ENCODE results near the gene BCL11A. TPM values are rescaled to one million over a fixed set of nuclear protein-coding genes. Genes with fewer than 3 reads are reported as not detected.

Gene BCL11A
- polyA plus RNA-seq, 1 donor from 2014 or later = 44.0 TPM

DNA sequence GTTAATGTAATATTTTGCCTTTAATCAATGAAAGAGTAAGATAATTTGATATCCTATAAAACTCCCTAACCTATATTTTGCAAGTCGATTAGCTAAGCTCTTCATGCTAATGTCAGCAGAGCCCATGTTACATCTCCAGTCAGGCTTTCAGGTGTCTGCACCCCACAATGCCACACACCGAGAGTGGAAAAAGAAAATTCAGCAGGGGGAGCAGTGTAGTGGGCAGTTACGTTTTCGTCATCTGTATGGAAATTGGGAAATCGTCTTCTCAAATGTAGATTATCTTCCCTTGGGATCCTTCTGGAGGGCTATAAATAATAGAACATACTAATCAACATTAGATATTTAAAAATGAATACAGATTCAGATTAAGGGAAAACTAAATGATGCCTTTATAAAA, 66.3 kb downstream of the BCL11A start:
- Histone ChIP-seq H3K27me3 (ENCODE audit: insufficient read depth, low read depth, low read length) (no peaks in the 10 kb centered on the region), H2AFZ (ENCODE audit: low read depth, low read length) (no peak overlapping the region), H3K79me2 (replicated peaks; ENCODE audit: insufficient read depth, low read length) (peaks cover 64% of the 10 kb centered on the region), H3K9ac (ENCODE audit: low read length) (no peak overlapping the region), H3K9me2 (ENCODE audit: insufficient read depth, low read length) (no peaks in the 10 kb centered on the region), H4K20me1 (ENCODE audit: insufficient read depth) (peaks cover 5% of the 10 kb centered on the region), H3K27ac (ENCODE audit: low read length) (no peak overlapping the region), H3K9me3 (ENCODE audit: low read length) (no peaks in the 10 kb centered on the region), H3K36me3 (ENCODE audit: insufficient read depth, low read length) (peaks cover 4% of the 10 kb centered on the region), H3K4me2 (ENCODE audit: low read length) (no peak overlapping the region), H3F3A (ENCODE audit: insufficient read depth, low read length, poor library complexity, severe bottlenecking) (peaks cover 2% of the 10 kb centered on the region), H3K4me3 (ENCODE audit: low read length) (no peak overlapping the region)
- TF ChIP-seq EZH2 (IDR thresholded peaks at IDR 0.05; ENCODE audit: borderline replicate concordance, insufficient read depth, low read length, poor library complexity, severe bottlenecking) = no peak
- no peak for TF ChIP-seq TAF1 (IDR thresholded peaks at IDR 0.05; ENCODE audit: low read depth)
- TF ChIP-seq, protein P1, sequence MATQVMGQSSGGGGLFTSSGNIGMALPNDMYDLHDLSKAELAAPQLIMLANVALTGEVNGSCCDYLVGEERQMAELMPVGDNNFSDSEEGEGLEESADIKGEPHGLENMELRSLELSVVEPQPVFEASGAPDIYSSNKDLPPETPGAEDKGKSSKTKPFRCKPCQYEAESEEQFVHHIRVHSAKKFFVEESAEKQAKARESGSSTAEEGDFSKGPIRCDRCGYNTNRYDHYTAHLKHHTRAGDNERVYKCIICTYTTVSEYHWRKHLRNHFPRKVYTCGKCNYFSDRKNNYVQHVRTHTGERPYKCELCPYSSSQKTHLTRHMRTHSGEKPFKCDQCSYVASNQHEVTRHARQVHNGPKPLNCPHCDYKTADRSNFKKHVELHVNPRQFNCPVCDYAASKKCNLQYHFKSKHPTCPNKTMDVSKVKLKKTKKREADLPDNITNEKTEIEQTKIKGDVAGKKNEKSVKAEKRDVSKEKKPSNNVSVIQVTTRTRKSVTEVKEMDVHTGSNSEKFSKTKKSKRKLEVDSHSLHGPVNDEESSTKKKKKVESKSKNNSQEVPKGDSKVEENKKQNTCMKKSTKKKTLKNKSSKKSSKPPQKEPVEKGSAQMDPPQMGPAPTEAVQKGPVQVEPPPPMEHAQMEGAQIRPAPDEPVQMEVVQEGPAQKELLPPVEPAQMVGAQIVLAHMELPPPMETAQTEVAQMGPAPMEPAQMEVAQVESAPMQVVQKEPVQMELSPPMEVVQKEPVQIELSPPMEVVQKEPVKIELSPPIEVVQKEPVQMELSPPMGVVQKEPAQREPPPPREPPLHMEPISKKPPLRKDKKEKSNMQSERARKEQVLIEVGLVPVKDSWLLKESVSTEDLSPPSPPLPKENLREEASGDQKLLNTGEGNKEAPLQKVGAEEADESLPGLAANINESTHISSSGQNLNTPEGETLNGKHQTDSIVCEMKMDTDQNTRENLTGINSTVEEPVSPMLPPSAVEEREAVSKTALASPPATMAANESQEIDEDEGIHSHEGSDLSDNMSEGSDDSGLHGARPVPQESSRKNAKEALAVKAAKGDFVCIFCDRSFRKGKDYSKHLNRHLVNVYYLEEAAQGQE (IDR thresholded peaks at IDR 0.05; ENCODE audit: borderline replicate concordance) = no peak
- TF ChIP-seq, protein P2, sequence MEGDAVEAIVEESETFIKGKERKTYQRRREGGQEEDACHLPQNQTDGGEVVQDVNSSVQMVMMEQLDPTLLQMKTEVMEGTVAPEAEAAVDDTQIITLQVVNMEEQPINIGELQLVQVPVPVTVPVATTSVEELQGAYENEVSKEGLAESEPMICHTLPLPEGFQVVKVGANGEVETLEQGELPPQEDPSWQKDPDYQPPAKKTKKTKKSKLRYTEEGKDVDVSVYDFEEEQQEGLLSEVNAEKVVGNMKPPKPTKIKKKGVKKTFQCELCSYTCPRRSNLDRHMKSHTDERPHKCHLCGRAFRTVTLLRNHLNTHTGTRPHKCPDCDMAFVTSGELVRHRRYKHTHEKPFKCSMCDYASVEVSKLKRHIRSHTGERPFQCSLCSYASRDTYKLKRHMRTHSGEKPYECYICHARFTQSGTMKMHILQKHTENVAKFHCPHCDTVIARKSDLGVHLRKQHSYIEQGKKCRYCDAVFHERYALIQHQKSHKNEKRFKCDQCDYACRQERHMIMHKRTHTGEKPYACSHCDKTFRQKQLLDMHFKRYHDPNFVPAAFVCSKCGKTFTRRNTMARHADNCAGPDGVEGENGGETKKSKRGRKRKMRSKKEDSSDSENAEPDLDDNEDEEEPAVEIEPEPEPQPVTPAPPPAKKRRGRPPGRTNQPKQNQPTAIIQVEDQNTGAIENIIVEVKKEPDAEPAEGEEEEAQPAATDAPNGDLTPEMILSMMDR (IDR thresholded peaks at IDR 0.05; ENCODE audit: poor library complexity, severe bottlenecking) = no peak
- no peak for TF ChIP-seq RAD21 (conservative IDR thresholded peaks at IDR 0.05)
- TF ChIP-seq POLR2AphosphoS5 (IDR thresholded peaks at IDR 0.05) = no peak
- TF ChIP-seq SMC3 (conservative IDR thresholded peaks at IDR 0.05; ENCODE audit: poor library complexity) = no peak
- no peak for TF ChIP-seq EP300 (conservative IDR thresholded peaks at IDR 0.05; ENCODE audit: poor library complexity, severe bottlenecking)
- TF ChIP-seq MXI1 (conservative IDR thresholded peaks at IDR 0.05; ENCODE audit: poor library complexity, severe bottlenecking) = no peak

DNA sequence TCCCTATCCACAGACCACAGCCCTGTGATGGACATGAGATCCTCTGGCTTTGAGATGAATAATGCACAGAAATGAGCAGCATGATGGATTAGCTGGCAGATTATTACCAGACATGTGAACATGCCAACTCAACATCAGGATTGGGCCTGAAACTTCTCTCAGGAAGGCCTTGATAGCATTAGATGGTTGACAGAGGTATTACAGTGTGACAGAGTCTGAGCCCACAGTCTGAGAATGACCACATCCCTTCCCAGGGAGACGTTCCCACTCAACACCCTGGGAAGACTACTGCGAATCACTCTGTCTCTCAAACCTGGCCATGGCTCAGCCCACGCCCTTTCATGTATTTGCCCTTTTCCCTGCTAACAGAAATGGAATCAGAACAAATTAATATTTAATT, 66.9 kb downstream of the BCL11A start:
- H3K27ac ChIP-seq (ENCODE audit: low read length) = no peak overlapping the region
- H2AFZ ChIP-seq (ENCODE audit: low read depth, low read length) = no peak overlapping the region
- peaks cover 67% of the 10 kb centered on the region for H3K79me2 ChIP-seq (replicated peaks; ENCODE audit: insufficient read depth, low read length)
- H4K20me1 ChIP-seq (ENCODE audit: insufficient read depth) = peaks cover 5% of the 10 kb centered on the region
- no peaks in the 10 kb centered on the region for H3K27me3 ChIP-seq (ENCODE audit: insufficient read depth, low read depth, low read length)
- no peak overlapping the region for H3K4me2 ChIP-seq (ENCODE audit: low read length)
- TF ChIP-seq EP300 (conservative IDR thresholded peaks at IDR 0.05; ENCODE audit: poor library complexity, severe bottlenecking) (no peak), TAF1 (IDR thresholded peaks at IDR 0.05; ENCODE audit: low read depth) (no peak), POLR2AphosphoS5 (IDR thresholded peaks at IDR 0.05) (no peak), SMC3 (conservative IDR thresholded peaks at IDR 0.05; ENCODE audit: poor library complexity) (no peak), MXI1 (conservative IDR thresholded peaks at IDR 0.05; ENCODE audit: poor library complexity, severe bottlenecking) (no peak), RAD21 (conservative IDR thresholded peaks at IDR 0.05) (no peak), EZH2 (IDR thresholded peaks at IDR 0.05; ENCODE audit: borderline replicate concordance, insufficient read depth, low read length, poor library complexity, severe bottlenecking) (no peak)
- TF ChIP-seq, protein P1 (IDR thresholded peaks at IDR 0.05; ENCODE audit: borderline replicate concordance) = no peak
- no peak overlapping the region for H3K9ac ChIP-seq (ENCODE audit: low read length)
- H3K4me3 ChIP-seq (ENCODE audit: low read length) = no peak overlapping the region
- no peaks in the 10 kb centered on the region for H3K9me2 ChIP-seq (ENCODE audit: insufficient read depth, low read length)
- H3F3A ChIP-seq (ENCODE audit: insufficient read depth, low read length, poor library complexity, severe bottlenecking) = peaks cover 3% of the 10 kb centered on the region
- H3K9me3 ChIP-seq (ENCODE audit: low read length) = no peaks in the 10 kb centered on the region
- peaks cover 4% of the 10 kb centered on the region for H3K36me3 ChIP-seq (ENCODE audit: insufficient read depth, low read length)
